HG03039 (cell line): ENCODE results near the gene HLCS.

Experiments
- ATAC-seq: cut with Tn5 transposase; IDR thresholded peaks from one replicate; pipeline ENCODE4 v1.9.1; 2021; ENCODE audit warnings: mild to moderate bottlenecking, moderate library complexity; ENCODE audit not compliant: unreplicated experiment

HLCS gene

DNA sequence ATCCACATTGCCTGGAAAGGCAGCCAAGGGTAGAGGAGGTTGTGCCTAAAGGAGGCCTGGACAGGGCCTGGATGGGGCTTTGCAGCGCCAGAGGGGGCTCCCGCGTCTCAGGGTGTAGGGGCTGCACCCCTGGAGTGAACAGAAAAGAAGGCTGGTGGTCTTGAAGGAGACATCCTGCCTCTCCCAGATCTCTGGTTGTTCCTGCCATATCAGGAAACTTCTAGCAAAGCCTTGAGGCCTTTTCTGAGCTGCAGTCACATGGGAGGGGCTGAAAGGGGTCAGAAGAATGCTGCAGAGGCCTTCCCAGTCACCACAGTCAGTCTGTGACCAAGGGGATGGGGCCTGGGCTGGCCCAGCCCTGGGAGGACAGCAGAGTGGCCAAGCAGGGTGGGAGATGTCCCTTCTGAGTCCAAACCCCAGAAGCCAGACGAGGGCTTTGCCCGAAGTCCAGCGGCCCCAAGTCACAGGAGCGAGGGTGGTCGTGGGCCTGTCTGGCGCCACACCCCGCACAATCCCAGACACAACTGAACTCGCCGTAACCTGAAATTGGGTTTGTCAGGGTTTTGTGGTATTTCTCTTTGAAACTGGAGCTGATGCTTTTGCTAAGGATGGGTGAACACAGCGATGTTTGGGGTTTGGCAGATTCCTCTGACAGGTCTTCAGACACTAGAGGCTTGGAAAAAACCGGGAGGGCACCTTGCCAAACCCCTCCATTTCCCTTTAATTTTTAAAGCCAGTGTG is 237.9 kb downstream of the HLCS start:
- ATAC-seq: no peak

GRCh38 chr21:36727866-36728265 is 238.6 kb downstream of the HLCS start:
- ATAC-seq: no peak

DNA sequence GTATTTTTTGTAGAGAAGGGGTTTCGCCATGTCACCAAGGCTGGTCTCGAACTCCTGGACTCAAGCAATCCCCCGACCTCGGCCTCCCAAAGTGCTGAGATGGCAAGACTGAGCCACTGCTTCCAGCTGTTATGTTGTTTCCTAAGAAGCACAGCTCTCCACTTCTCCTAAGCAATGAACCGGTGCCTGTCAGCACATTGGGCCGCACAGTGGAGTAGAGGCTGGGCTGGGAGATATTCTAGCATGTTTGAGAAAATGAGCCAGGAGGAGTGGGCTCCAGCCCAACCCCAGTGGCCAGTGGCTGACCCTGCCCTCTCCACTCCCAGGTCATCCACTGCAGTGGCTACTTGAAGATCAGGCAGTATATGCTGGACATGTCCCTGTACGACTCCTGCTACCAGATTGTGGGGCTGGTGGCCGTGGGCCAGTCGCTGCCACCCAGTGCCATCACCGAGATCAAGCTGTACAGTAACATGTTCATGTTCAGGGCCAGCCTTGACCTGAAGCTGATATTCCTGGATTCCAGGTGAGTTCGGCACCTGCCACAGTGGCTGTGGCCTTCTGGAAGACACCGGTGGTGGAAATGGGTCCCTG is 240.6 kb downstream of the HLCS start:
- no peak for ATAC-seq

- no peak for ATAC-seq
Measured at GRCh38 chr21:36724660-36725059, 241.8 kb downstream of the HLCS start.

- no peak for ATAC-seq
Measured at GRCh38 chr21:36723371-36723881, 243.0 kb downstream of the HLCS start.

GRCh38 chr21:36722370-36723368 is 243.8 kb downstream of the HLCS start:
- ATAC-seq: no peak

DNA sequence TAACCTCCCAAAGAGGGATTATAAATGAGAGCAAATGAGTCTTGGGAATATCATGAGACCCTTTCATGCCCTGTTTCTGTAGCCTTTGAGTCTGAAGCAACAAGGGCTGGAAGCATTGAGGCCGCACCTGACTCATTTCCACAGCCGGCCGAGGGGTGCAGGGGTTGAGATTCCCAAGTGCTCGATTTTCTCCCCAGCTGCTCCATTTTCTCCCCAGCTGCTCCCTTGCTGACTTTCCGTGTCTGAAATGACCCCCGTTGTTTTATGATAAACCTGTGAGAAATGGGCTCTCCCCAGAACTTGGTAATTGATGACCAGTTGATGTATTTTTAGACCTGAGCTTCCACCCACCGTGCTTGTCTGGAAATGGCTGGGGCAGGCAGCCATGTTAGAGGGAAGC is 244.7 kb downstream of the HLCS start:
- no peak for ATAC-seq

DNA sequence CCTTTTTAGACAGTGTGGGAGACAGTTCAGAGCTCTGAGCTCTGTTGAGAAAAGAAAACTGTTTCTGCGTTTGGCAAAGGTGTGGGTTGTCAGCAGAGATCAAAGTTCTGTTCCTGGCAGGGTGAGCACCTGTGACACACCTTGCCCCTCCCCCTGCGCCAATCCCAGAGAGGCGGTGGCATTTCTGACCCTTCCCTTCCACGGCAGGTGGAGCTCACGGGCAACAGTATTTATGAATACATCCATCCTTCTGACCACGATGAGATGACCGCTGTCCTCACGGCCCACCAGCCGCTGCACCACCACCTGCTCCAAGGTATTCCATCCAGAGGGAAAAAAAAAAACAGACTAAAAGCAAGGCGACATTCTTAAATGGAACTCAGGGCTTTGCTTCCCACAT is 246.9 kb downstream of the HLCS start:
- ATAC-seq: no peak

DNA sequence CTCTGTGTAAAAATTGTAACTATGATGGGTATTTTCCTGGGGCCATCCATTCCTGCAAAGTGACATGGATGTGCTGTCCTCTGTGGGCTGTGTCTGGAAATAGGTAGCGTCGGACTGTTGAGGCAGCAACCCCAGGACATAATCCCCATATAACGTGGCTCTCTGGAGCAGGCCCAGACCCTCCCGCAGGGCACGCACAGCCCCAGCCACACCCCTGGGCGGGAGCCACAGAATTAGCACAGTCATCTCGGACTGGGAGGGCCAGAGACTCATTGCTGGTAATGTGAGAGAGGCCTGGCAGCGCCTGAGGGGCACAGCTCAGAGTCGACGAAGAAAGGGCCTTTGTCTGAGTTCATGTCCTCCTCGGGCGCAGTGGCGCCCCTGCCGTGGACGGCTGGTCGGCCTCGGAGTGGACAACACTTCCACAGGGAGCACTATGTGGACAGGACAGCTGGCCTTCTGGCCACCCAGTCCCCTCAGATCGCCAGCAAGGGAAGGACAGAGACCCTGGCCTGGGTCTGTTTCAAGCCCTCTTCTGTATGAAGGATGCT is 247.4 kb downstream of the HLCS start:
- ATAC-seq: no peak

DNA sequence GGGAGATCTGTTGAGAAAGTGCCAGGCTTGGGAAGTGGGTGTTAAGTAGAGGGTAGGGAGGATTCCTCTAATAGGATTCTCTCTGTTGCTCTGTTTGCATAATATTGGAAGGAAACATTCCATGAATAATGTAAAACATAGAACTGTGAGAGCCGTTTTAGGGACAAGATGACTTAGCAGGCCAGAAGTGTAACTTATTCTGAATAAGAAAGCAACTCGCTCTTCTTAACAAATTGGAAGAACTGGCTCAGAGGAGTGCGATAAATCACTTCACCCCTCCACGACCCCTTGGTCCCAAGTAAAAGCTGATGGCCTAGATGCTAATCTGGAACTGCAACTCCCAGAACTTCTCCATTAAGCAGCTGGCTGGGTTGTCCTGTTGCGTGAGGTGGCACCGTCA is 248.5 kb downstream of the HLCS start:
- ATAC-seq: no peak

- no peak for ATAC-seq
Measured at GRCh38 chr21:36716836-36717235, 249.6 kb downstream of the HLCS start.

GRCh38 chr21:36716387-36716786 is 250.1 kb downstream of the HLCS start:
- ATAC-seq: no peak

GRCh38 chr21:36713746-36714145 is 252.7 kb downstream of the HLCS start:
- ATAC-seq: no peak

DNA sequence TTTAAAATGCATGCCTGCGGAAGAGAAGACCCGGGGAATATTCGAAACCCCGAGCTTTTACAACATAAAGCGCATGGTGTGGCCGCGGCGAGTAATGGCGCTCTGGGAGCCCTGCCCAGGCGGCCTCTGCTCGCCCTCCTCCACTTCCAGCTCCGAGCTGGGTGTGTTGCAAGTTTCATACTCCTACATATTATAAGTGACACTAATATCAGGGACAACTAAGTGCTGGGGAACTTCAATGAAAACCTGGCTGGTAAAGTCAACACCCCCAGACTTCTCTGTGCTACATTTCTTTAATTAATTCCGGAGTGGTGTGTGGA is 255.8 kb downstream of the HLCS start:
- ATAC-seq: no peak

DNA sequence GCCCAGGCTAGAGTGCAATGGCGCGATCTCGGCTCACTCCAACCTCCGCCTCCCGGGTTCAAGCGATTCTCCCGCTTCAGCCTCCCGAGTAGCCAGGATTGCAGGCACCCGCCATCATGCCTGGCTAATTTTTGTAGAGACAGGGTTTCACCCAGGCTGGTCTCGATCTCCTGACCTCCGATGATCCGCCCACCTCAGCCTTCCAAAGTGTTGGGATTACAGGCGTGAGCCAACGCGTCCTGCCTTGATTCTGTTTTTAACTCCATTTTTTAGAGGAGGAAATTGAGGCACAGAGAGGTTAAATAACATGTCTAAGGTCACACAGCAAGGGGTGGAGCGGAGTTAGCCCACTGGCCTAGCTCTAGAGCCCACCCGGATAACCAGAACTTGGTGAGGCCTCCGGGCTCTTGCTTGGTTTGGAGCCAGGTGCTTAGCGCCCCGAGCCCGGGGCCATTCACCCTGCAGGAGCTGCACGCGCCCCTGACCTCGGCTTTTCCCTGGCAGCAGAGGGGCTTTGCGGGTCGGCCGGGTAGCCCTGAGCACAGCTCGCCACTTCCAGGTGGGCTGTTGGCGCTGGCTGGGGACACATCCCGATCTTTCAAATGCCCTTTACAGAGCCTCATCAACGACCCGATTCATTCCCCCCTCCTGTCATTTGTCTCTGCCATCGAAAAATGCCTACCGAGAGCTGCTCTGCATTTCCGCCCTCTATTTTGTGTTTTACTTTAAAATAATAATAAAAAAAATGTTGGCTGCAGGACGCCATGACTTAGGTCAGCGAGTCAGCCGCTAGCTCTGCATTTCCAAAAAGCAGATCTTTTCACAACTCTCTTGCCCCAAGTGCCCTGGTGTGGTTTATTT is 256.4 kb downstream of the HLCS start:
- no peak for ATAC-seq

DNA sequence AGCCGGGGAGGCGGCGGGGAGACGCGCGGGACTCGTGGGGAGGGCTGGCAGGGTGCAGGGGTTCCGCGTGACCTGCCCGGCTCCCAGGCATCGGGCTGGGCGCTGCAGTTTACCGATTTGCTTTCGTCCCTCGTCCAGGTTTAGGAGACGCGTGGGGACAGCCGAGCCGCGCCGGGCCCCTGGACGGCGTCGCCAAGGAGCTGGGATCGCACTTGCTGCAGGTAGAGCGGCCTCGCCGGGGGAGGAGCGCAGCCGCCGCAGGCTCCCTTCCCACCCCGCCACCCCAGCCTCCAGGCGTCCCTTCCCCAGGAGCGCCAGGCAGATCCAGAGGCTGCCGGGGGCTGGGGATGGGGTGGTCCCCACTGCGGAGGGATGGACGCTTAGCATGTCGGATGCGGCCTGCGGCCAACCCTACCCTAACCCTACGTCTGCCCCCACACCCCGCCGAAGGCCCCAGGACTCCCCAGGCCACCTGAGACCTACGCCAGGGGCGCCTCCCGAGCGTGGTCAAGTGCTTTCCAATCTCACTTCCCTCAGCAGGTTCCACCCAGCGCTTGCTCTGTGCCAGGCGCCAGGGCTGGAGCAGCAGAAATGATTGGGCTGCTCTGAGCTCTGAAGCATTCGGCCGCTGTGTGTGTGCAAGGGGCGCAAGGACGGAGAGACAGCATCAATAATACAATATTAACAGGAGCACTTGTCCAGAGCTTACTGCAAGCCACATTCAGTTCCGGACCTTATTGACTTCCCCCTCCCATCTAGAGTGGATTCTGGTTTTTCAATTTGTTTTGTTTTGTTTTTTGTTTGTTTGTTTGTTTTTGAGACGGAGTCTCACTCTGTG is 257.2 kb downstream of the HLCS start:
- ATAC-seq: no peak

GRCh38 chr21:36708286-36709029 is 258.0 kb downstream of the HLCS start:
- no peak for ATAC-seq

GRCh38 chr21:36707763-36708285 is 258.6 kb downstream of the HLCS start:
- no peak for ATAC-seq
